ENCODE data around the gene RPUSD2.
A peak's percentile ranks its signal among the peaks of the same experiment; 100 is the strongest.

The RPUSD2 gene, protein sequence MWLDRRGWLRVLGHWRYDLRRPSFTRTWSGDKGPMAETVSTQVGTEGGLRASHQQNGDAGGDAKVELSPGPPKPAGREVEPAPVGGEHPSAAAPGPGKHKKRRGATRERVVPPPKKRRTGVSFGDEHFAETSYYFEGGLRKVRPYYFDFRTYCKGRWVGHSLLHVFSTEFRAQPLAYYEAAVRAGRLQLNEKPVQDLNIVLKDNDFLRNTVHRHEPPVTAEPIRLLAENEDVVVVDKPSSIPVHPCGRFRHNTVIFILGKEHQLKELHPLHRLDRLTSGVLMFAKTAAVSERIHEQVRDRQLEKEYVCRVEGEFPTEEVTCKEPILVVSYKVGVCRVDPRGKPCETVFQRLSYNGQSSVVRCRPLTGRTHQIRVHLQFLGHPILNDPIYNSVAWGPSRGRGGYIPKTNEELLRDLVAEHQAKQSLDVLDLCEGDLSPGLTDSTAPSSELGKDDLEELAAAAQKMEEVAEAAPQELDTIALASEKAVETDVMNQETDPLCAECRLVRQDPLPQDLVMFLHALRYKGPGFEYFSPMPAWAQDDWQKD

GRCh38 chr15:40569129-40569953 lies at the start of gene RPUSD2:
TSS of gene RPUSD2 (plus strand) at chr15:40569299. CDS start at chr15:40569338, 39 bp downstream.
- TF ChIP-seq, protein P1, sequence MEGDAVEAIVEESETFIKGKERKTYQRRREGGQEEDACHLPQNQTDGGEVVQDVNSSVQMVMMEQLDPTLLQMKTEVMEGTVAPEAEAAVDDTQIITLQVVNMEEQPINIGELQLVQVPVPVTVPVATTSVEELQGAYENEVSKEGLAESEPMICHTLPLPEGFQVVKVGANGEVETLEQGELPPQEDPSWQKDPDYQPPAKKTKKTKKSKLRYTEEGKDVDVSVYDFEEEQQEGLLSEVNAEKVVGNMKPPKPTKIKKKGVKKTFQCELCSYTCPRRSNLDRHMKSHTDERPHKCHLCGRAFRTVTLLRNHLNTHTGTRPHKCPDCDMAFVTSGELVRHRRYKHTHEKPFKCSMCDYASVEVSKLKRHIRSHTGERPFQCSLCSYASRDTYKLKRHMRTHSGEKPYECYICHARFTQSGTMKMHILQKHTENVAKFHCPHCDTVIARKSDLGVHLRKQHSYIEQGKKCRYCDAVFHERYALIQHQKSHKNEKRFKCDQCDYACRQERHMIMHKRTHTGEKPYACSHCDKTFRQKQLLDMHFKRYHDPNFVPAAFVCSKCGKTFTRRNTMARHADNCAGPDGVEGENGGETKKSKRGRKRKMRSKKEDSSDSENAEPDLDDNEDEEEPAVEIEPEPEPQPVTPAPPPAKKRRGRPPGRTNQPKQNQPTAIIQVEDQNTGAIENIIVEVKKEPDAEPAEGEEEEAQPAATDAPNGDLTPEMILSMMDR (conservative IDR thresholded peaks at IDR 0.05; ENCODE audit: low read depth, low read length): no peak
- peak; percentile 91 for DNase-seq (ENCODE audit: low read depth)
- H3K4me3 ChIP-seq (ENCODE audit: low read depth, low read length): peak within 1 kb of the TSS; percentile 98

DNA sequence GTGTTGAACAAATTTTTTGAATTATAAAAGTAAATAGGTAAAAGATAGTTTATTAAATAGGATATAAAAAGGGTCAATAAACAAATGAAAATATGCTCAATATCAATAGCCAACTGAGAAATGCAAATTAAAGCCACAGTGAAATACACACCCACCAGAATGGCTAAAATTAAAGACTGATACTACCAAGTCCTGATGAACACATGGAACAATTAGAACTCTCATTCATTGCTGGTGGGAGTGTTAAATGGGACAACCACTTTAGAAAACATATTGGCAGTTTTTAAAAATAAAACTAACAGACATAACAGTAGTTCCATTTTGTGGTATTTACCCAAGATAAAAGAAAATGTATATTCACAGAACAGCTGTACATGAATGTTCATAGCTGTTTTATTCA lies 45.5 kb upstream of the RPUSD2 start:
- TF ChIP-seq, protein P1 (conservative IDR thresholded peaks at IDR 0.05; ENCODE audit: low read depth, low read length): no peak
- no peak overlapping the region for H3K4me3 ChIP-seq (ENCODE audit: low read depth, low read length)
- DNase-seq (ENCODE audit: low read depth): no peak

GRCh38 chr15:40525855-40526254 lies 43.2 kb upstream of the RPUSD2 start:
- DNase-seq (ENCODE audit: low read depth): no peak
- no peak overlapping the region for H3K4me3 ChIP-seq (ENCODE audit: low read depth, low read length)
- TF ChIP-seq, protein P1 (conservative IDR thresholded peaks at IDR 0.05; ENCODE audit: low read depth, low read length): no peak

- no peak for DNase-seq (ENCODE audit: low read depth)
- H3K4me3 ChIP-seq (ENCODE audit: low read depth, low read length): no peak overlapping the region
- TF ChIP-seq, protein P1 (conservative IDR thresholded peaks at IDR 0.05; ENCODE audit: low read depth, low read length): no peak
Observed at GRCh38 chr15:40528801-40529200, 40.3 kb upstream of the RPUSD2 start.

GRCh38 chr15:40533763-40534364 lies 35.2 kb upstream of the RPUSD2 start:
- no peak overlapping the region for H3K4me3 ChIP-seq (ENCODE audit: low read depth, low read length)
- TF ChIP-seq, protein P1 (conservative IDR thresholded peaks at IDR 0.05; ENCODE audit: low read depth, low read length): no peak
- no peak for DNase-seq (ENCODE audit: low read depth)

- TF ChIP-seq, protein P1 (conservative IDR thresholded peaks at IDR 0.05; ENCODE audit: low read depth, low read length): no peak
Observed at GRCh38 chr15:40534371-40534770, 34.7 kb upstream of the RPUSD2 start.

More at GRCh38 chr15:40534371-40534770, 34.7 kb upstream of the RPUSD2 start:
- H3K4me3 ChIP-seq (ENCODE audit: low read depth, low read length): no peak overlapping the region
- DNase-seq (ENCODE audit: low read depth): no peak
